ENCODE measurements around the gene IQGAP2. TPM values are rescaled to one million over a fixed set of nuclear protein-coding genes. Genes with fewer than 3 reads are reported as not detected.

The IQGAP2 gene
- total RNA-seq, 1 donor from 2014 or later: 1.4 TPM

- peaks cover 1% of the 10 kb centered on the region for H3K9me3 Mint-ChIP-seq (ENCODE audit: unreplicated experiment)
Measured at GRCh38 chr5:76479973-76480667, 77.0 kb downstream of the IQGAP2 start.

GRCh38 chr5:76482984-76483383 lies 79.9 kb downstream of the IQGAP2 start:
- no peak for TF ChIP-seq CTCF (IDR thresholded peaks at IDR 0.05; ENCODE audit: partially characterized antibody, unreplicated experiment)
- no peak for DNase-seq
- Mint-ChIP-seq H3K4me1 (ENCODE audit: low read depth, unreplicated experiment) (peaks cover 2% of the 10 kb centered on the region), H3K27me3 (ENCODE audit: unreplicated experiment) (peaks cover 2% of the 10 kb centered on the region), H3K9me3 (ENCODE audit: unreplicated experiment) (peaks cover 1% of the 10 kb centered on the region), H3K27ac (ENCODE audit: unreplicated experiment) (no peak overlapping the region), H3K4me3 (ENCODE audit: unreplicated experiment) (no peak overlapping the region), H3K36me3 (ENCODE audit: unreplicated experiment) (no peaks in the 10 kb centered on the region)

More at GRCh38 chr5:76479973-76480667, 77.0 kb downstream of the IQGAP2 start:
- DNase-seq: no peak
- H3K27me3 Mint-ChIP-seq (ENCODE audit: unreplicated experiment): peaks cover 6% of the 10 kb centered on the region
- TF ChIP-seq CTCF (IDR thresholded peaks at IDR 0.05; ENCODE audit: partially characterized antibody, unreplicated experiment): no peak
- H3K4me1 Mint-ChIP-seq (ENCODE audit: low read depth, unreplicated experiment): peaks cover 2% of the 10 kb centered on the region
- no peaks in the 10 kb centered on the region for H3K36me3 Mint-ChIP-seq (ENCODE audit: unreplicated experiment)
- no peak overlapping the region for H3K27ac Mint-ChIP-seq (ENCODE audit: unreplicated experiment)
- no peak overlapping the region for H3K4me3 Mint-ChIP-seq (ENCODE audit: unreplicated experiment)

- no peak for DNase-seq
- Mint-ChIP-seq H3K9me3 (ENCODE audit: unreplicated experiment) (peaks cover 1% of the 10 kb centered on the region), H3K36me3 (ENCODE audit: unreplicated experiment) (no peaks in the 10 kb centered on the region), H3K4me3 (ENCODE audit: unreplicated experiment) (no peak overlapping the region), H3K27me3 (ENCODE audit: unreplicated experiment) (peaks cover 2% of the 10 kb centered on the region), H3K4me1 (ENCODE audit: low read depth, unreplicated experiment) (peaks cover 2% of the 10 kb centered on the region), H3K27ac (ENCODE audit: unreplicated experiment) (no peak overlapping the region)
- TF ChIP-seq CTCF (IDR thresholded peaks at IDR 0.05; ENCODE audit: partially characterized antibody, unreplicated experiment): no peak
Measured at GRCh38 chr5:76483433-76483832, 80.3 kb downstream of the IQGAP2 start.

DNA sequence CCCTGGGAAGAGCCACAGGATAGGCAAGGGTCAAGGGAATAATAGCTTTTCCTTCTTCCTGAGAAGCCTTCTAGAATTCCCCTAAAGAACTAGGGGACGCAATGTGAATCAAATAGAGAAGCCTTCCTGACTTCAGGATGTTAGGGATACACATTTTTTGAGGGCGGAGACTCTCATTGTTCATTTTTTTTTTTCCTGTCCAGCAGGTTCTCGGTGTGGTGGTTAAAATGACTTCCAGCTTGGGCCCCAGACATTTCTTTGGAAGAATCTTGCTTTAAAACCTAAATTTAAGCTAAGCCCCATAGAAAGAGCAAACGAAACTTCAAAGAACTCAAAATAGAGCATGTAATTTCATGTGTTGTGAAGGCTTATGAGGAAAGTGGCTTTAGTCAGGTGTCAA lies 80.8 kb downstream of the IQGAP2 start:
- H3K27me3 Mint-ChIP-seq (ENCODE audit: unreplicated experiment): peaks cover 2% of the 10 kb centered on the region
- no peak for TF ChIP-seq CTCF (IDR thresholded peaks at IDR 0.05; ENCODE audit: partially characterized antibody, unreplicated experiment)
- no peaks in the 10 kb centered on the region for H3K36me3 Mint-ChIP-seq (ENCODE audit: unreplicated experiment)
- H3K27ac Mint-ChIP-seq (ENCODE audit: unreplicated experiment): no peak overlapping the region
- H3K4me3 Mint-ChIP-seq (ENCODE audit: unreplicated experiment): no peak overlapping the region
- DNase-seq: no peak
- peaks cover 1% of the 10 kb centered on the region for H3K9me3 Mint-ChIP-seq (ENCODE audit: unreplicated experiment)
- H3K4me1 Mint-ChIP-seq (ENCODE audit: low read depth, unreplicated experiment): peaks cover 2% of the 10 kb centered on the region

- TF ChIP-seq CTCF (IDR thresholded peaks at IDR 0.05; ENCODE audit: partially characterized antibody, unreplicated experiment): no peak
- Mint-ChIP-seq H3K27ac (ENCODE audit: unreplicated experiment) (no peak overlapping the region), H3K36me3 (ENCODE audit: unreplicated experiment) (no peaks in the 10 kb centered on the region), H3K4me3 (ENCODE audit: unreplicated experiment) (no peak overlapping the region), H3K9me3 (ENCODE audit: unreplicated experiment) (no peaks in the 10 kb centered on the region), H3K4me1 (ENCODE audit: low read depth, unreplicated experiment) (peaks cover 1% of the 10 kb centered on the region), H3K27me3 (ENCODE audit: unreplicated experiment) (peaks cover 2% of the 10 kb centered on the region)
- no peak for DNase-seq
Measured at GRCh38 chr5:76485511-76485910, 82.4 kb downstream of the IQGAP2 start.
